Activated T-helper 2 cell treated with anti-CD3 and anti-CD28 coated beads, Interferon-gamma antibody, Interleukin-2, Interleukin-4, amounts not matched to agents 10 μg/mL and 5 μg/mL and 100 μg/mL, durations not matched to agents 14 hours and 24 hours and 36 hours (primary cell): Measurements from ENCODE around the gene PER1. TPM values are rescaled to one million over a fixed set of nuclear protein-coding genes. Genes with fewer than 3 reads are reported as not detected.
A peak's percentile ranks its signal among the peaks of the same experiment; 100 is the strongest.

Experiments used
- DNase-seq: peaks from one replicate; pipeline ENCODE4 v3.0.0; 2021; ENCODE audit warnings: low spot score
- H3K27ac Mint-ChIP-seq: one replicate; pipeline ENCODE4 v1.8.0; 2021; ENCODE audit warnings: mixed read lengths
- H3K27me3 Mint-ChIP-seq: one replicate; pipeline ENCODE4 v1.8.0; 2021; ENCODE audit warnings: low read depth, mixed read lengths
- H3K36me3 Mint-ChIP-seq: one replicate; pipeline ENCODE4 v1.8.0; 2021; ENCODE audit warnings: low read depth, mixed read lengths
- H3K4me1 Mint-ChIP-seq: one replicate; pipeline ENCODE4 v1.8.0; 2021; ENCODE audit warnings: low read depth, mixed read lengths
- H3K4me3 Mint-ChIP-seq: one replicate; pipeline ENCODE4 v1.8.0; 2021; ENCODE audit warnings: low read depth, mild to moderate bottlenecking, moderate library complexity, mixed read lengths
- H3K9me3 Mint-ChIP-seq: one replicate; pipeline ENCODE4 v1.8.0; 2021; ENCODE audit warnings: mixed read lengths
- intact Hi-C: fragments of 100-400 bp; cut with micrococcal nuclease; formaldehyde crosslinking; loops from one replicate; pipeline ENCODE4 v1.15.1; 2023
- total RNA-seq: library from RNA; stranded (reverse); gene quantifications from 2 replicates; pipeline ENCODE4 v1.2.3, GENCODE V29; 2022

The PER1 gene
- total RNA-seq, 1 donor from 2014 or later: 43.2 TPM

DNA sequence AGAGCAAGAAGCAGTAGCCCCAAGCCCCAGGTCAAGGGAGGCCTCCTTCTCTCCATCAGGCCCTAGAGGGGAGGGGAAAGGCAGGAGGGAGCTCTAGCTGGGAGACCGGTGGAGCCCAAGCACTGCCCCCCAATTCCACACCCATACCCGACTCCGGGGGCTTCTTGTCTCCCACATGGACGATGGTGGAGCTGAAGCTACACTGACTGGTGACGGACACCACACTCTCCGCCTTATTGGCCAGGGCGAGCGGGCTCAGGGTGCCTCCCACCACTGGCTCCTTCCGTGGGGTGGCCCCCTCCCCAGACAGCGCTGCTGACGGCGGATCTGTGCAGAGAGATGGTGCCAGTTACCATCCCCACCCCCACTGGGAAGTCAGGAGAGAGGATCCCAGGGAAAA, 6.4 kb downstream of the PER1 start:
- no peak overlapping the region for H3K4me3 Mint-ChIP-seq
- no peak overlapping the region for H3K27ac Mint-ChIP-seq
- DNase-seq: no peak
- intact Hi-C loops: no loop called here
- no peaks in the 10 kb centered on the region for H3K4me1 Mint-ChIP-seq
- H3K36me3 Mint-ChIP-seq: peaks cover 68% of the 10 kb centered on the region
- no peaks in the 10 kb centered on the region for H3K9me3 Mint-ChIP-seq
- H3K27me3 Mint-ChIP-seq: no peaks in the 10 kb centered on the region

DNA sequence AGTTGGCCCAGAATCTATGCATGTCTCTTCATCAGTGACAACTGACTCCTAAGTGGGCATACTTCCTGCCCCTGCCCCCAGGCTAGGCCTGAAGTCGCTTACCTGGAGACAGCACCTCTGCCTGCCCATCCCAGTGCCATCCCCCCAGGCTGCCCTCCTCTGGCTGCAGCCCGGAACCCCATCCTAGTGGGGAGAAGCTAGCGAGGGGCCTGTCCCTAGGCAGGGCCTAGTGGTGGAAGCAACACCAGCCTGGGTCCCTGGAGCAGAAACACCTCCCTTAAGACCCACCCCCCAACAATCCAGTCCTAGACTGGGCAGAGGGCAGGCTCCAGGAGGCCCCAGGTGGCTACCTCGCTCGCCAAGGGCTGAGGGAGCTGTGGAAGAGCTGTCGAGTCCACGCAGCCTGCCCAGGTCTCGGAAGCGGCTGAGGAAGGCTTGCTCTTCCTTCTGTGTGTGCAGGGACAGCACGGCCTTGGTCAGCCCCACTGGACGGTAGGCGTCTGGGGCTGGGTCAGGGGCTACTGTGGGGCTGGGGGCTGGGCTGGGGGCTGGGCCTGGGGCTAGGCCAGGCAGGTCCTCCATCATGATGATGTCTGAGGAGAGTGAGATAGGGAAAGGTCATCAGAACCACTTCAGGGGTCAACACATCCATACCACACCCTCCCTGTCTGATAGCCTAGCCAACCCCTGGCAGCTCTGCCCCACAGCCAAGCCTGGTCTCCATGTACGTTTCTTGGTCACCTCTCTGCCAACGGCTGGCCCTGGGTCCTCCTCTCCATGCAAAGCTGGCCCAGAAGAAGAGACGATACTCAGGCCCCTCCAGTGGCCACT, 7.6 kb downstream of the PER1 start:
- H3K27ac Mint-ChIP-seq: no peak overlapping the region
- DNase-seq: no peak
- H3K36me3 Mint-ChIP-seq: peaks cover 66% of the 10 kb centered on the region
- H3K9me3 Mint-ChIP-seq: no peaks in the 10 kb centered on the region
- no peak overlapping the region for H3K4me3 Mint-ChIP-seq
- intact Hi-C loops: no loop called here
- no peaks in the 10 kb centered on the region for H3K27me3 Mint-ChIP-seq
- H3K4me1 Mint-ChIP-seq: no peaks in the 10 kb centered on the region

DNA sequence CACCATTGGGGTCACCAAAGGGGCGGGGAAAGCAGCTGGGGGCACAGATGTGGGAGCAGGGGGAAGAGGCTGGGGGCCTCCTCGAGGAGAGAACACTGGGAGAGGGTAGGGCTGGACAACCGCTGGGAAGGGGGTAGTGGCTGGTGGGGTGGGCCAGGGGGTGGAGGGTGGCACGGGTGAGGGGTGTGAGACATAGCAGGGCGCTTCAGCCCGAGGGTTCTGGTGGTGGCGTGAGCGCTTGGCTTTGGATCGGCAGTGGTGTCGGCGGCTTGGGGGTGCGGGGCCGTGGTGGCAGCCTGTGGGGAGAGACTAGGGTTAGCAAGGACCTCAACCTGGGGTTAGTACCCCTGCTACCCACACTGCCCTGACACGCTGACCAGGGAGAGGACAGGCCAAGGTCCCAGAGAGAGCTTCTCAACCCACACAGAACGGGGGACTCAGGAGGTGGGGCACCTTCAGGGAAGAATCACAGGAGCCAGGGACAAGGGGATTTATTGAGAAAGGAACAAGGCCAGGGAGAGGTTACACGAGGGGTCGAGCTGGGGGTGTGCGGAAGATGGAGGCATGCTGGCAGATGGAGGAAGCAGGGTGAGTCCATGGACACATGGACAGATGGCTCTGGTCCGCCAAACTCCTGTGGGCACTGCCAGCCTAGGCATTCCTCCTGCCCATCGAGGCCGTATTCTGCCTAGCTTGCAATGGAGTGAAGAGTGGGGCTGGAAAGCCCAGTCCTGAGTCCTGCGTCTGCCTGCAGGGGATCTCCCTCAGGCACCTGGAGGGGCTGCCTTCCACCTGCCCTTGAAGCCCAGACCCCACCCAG, 8.4 kb downstream of the PER1 start:
- Mint-ChIP-seq H3K4me3 (no peak overlapping the region), H3K4me1 (no peaks in the 10 kb centered on the region), H3K27me3 (no peaks in the 10 kb centered on the region), H3K9me3 (no peaks in the 10 kb centered on the region), H3K27ac (no peak overlapping the region), H3K36me3 (peaks cover 61% of the 10 kb centered on the region)
- DNase-seq: no peak
- intact Hi-C loops: no loop called here

DNA sequence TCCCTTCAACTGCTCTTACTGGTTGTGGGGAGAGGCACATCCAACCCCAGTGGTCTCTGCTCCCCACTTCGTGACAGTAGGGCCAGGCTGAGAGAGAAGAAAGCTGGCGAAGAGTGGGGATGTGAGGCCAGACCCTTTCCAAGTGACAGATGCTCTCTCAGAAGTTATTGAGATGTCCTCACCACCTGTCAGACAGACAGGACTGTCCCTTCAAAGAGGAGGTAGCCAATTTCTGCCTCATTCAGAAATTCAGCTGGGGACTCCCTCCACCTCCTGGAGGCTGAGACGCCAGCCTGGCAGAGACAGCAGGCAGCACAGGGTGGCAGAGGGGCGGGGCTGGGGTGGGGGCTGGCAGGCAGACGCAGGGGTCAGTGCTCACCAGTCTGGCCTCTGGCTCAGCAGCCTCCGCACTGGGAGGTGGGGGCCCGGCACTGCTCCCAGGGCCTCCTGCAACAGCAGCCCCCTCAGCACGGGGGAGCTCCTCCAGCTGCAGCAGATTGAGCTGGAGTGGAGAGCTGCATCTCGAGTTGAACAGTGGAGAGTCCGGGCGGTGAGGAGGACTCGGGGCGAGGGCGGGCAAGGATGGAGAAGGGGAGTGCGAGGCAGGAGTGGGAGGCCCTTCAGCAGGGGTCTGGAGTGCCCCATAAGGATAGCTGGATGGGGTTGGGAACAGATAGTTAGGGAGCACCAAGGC, 9.2 kb downstream of the PER1 start:
- no peak for DNase-seq
- H3K36me3 Mint-ChIP-seq: peaks cover 54% of the 10 kb centered on the region

DNA sequence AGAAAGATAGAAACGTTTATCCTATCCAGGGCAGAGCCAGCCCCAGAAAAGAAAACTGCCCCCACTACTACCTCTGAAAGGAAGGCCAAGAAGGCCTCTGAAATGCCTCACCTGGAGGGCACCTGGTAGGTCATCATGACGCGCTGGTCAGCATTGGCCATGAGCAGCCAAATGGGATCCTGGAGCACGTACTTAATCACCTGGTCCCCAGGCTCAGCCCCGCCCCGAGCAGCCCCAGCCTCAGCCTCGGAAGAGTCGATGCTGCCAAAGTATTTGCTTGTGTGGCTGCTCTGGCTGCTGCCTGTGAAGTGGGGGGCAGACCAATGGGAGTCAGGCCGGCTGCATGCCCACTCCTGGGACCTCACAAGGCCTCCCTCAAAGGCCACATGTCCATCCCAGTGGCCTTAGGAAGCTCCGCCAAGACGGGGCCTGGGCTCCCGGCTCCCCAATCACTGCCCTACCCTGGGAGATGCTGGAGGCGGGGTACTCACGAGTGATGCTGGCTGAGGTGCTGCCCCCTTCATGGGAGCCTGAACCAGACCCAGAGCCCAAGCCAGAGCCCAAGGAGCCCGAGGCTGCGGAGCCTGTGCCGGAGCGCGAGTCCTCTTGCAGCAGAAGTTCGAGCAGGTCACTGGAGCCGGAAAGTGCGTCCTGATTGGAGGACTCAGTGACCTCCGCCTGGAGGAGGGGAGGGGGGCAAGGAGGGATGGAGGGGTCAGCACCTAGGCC, 9.9 kb downstream of the PER1 start:
- Mint-ChIP-seq H3K9me3 (no peaks in the 10 kb centered on the region), H3K36me3 (peaks cover 49% of the 10 kb centered on the region), H3K4me3 (no peak overlapping the region), H3K4me1 (no peaks in the 10 kb centered on the region), H3K27me3 (no peaks in the 10 kb centered on the region), H3K27ac (no peak overlapping the region)
- intact Hi-C loops: no loop called here
- no peak for DNase-seq

More for the DNA sequence above, 9.2 kb downstream of the PER1 start:
- Mint-ChIP-seq H3K4me1 (no peaks in the 10 kb centered on the region), H3K27ac (no peak overlapping the region), H3K4me3 (no peak overlapping the region), H3K9me3 (no peaks in the 10 kb centered on the region), H3K27me3 (no peaks in the 10 kb centered on the region)
- intact Hi-C loops: no loop called here

DNA sequence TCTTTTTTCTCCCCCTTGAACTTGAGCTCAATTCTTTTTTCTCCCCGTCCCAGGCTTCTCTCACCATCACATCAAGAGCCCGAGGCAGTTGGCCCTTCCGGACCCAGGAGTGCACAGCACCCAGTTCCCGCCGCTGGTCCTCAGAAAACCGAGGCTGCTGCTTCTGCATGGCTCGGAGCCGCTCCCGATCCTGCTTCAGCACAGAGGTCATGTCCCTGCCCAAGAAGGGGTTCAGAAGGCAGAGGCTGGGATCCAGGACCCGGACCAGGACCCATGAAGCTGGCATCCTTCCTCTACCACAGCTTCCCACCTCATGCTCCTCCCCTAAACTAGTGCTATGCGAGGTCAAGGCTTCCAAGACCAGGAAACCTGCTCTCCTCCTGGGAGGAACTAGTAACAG, 10.5 kb downstream of the PER1 start:
- intact Hi-C loops: no loop called here
- Mint-ChIP-seq H3K27ac (peak overlapping the region; percentile 29), H3K4me1 (peaks cover under 1% of the 10 kb centered on the region), H3K27me3 (peaks cover 1% of the 10 kb centered on the region), H3K9me3 (no peaks in the 10 kb centered on the region), H3K4me3 (no peak overlapping the region), H3K36me3 (peaks cover 45% of the 10 kb centered on the region)
- DNase-seq: no peak

DNA sequence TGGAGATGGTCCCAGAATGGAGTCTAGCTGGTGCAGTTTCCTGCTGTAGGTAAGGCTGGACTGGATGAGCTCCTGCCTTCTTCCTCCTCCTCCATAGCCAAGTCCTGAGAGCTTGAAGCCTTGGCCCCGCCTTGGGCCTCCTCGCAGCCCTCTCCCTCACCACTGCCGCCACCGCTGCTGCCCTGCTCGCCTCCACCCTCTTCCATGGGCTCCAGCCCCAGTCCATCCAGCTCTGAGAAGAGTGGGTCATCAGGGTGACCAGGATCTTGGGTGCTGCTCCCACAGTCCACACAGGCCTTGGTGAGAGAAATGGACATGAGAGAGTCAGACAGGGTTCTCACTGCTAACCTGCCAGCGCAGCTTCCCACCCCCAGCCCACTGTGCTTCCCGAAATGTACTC, 11.2 kb downstream of the PER1 start:
- Mint-ChIP-seq H3K4me3 (no peak overlapping the region), H3K27ac (no peak overlapping the region), H3K4me1 (peaks cover 2% of the 10 kb centered on the region), H3K27me3 (peaks cover 2% of the 10 kb centered on the region), H3K36me3 (peaks cover 38% of the 10 kb centered on the region), H3K9me3 (no peaks in the 10 kb centered on the region)
- DNase-seq: no peak
- intact Hi-C loops: no loop called here

DNA sequence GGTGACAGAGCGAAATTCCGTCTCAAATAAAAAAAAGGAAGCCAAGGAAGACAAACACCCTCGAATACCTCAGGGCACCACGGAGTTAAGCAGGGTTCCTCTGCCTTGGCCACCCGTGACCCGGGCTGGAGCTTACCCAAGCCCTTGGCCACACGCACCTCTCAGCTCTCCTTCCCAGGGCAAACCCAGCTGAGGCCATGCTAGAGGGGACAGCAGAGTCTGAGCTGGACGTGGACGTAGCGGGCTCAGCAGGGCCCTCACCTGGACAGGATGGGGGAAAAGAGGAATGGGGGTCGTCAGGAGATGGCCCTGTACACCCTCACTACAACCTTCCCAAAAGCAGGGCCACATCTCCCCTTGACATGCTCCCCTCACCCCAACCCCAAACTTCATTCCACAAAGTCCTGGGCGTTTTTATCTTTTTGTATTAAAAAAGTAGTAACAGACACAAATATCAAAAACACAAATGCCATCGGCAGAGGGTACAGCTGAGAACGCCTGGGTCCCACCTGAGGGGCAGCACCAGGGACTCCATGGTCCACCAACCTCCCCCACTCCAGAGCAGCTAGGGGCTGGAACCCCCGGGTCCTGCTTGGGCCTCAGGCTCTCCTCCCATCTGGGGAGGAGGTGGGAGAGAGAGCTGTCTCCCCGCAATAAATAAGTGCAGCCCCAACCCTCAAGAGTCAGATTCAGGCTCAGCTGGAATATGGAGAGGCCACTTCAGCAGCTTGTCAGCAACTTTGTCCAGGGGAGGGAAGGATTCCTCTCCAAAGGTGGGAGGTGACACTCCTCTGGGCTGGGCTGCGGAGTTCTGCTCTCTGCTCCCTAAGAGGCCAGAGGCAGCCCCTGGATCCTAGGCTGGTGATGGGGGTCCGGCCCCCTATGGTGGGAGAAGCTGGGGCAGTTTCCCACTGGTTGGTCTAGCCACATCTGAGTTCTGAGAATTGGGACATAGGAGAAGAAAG, 11.9 kb downstream of the PER1 start:
- Mint-ChIP-seq H3K4me1 (peaks cover 2% of the 10 kb centered on the region), H3K9me3 (no peaks in the 10 kb centered on the region), H3K27me3 (peaks cover 2% of the 10 kb centered on the region), H3K4me3 (no peak overlapping the region), H3K36me3 (peaks cover 32% of the 10 kb centered on the region), H3K27ac (peak overlapping the region; percentile 12)
- intact Hi-C loops: no loop called here
- no peak for DNase-seq

DNA sequence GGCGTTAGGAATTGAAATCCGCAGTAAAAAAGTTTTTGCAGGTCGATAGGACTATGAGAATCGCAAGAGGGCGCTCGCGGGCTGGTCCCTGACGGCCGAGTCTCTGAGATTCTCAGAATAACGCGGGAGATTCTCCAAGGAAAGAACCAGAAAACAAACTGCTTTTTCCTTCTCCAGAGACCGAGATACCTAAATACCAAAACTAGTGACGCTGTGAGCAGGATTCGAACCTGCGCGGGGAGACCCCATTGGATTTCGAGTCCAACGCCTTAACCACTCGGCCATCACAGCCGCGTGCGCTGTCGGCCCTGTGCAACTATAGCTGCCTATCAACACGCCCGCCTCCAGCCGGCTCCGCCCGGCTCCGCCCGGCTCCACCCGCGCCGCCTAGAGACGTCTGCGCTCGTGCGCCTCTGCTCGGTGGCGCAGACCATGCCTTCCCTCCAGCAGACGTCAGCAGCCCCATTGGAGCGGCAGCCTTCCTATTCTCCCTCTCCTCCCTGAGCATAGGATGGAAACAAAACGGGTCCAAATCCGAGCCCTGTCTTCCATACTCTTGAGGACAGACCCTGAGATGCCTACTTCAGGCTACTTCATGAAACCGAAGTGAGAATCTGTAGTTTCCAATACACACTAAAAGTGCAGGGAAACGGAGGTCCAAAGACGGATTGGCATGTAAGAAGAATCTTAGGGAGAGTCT, 13.4 kb downstream of the PER1 start:
- peaks cover 5% of the 10 kb centered on the region for H3K27me3 Mint-ChIP-seq
- H3K36me3 Mint-ChIP-seq: peaks cover 19% of the 10 kb centered on the region
- intact Hi-C loops: loop anchor here (1.0 kb wide), 7 partner anchors 12 to 156 kb away; partner anchors contain the start of gene SLC25A35
- no peak overlapping the region for H3K4me3 Mint-ChIP-seq
- H3K27ac Mint-ChIP-seq: no peak overlapping the region
- H3K9me3 Mint-ChIP-seq: no peaks in the 10 kb centered on the region
- peak; percentile 97 for DNase-seq
- peaks cover 2% of the 10 kb centered on the region for H3K4me1 Mint-ChIP-seq

DNA sequence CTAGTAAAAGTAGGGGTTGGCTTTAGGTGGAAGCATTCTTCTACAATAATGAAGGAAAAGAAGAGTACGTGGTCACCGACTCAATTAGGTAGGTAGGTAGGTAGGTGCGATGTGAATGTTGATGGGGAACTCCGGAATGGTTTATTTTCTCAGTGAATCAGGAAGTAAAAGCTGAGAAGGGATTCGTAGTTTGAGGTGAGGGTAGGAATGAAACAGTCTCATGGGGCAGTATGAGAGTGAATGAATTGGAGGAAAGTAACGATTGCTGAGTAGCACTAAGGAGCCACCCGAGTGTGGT, 13.9 kb downstream of the PER1 start:
- Mint-ChIP-seq H3K27ac (no peak overlapping the region), H3K4me3 (no peak overlapping the region), H3K36me3 (peaks cover 14% of the 10 kb centered on the region), H3K27me3 (peaks cover 5% of the 10 kb centered on the region), H3K4me1 (peaks cover 2% of the 10 kb centered on the region), H3K9me3 (no peaks in the 10 kb centered on the region)
- DNase-seq: no peak
- intact Hi-C loops: loop anchor here (1.0 kb wide), 2 partner anchors 12 to 157 kb away; partner anchors contain the start of gene SLC25A35

DNA sequence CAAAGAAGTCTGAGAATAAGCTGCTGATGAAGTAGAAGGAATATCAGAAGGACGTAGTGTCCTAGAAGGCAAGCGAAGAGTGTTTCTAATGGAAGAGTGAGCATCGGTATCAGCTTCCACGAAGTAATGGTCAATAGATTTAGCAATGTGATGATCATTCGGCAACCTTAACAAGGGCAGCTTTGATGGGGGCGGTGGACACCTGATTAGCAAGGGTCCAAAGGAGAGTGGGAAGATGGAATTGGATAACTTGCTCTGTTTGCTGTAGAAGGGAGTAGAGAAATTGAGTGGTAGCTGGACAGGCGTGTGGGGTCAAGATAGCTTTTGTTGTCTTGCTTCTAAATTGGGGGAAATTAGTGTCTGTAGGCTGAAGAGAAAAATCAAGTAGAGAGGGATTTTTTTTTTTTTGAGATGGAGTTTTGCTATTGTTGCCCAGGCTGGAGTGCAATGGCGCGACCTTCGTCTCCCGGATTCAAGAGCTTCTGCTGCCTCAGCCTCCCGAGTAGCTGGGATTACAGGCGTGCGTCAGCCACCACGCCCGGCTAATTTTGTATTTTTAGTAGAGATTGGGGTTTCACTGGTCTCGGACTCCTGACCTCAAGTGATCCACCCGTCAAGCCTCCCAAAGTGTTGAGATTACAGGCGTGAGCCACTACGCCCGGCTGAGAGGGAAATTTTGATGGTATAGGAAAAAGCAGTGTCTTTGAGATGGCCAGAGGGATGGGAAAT, 14.4 kb downstream of the PER1 start:
- H3K4me1 Mint-ChIP-seq: peaks cover 2% of the 10 kb centered on the region
- H3K4me3 Mint-ChIP-seq: no peak overlapping the region
- H3K36me3 Mint-ChIP-seq: peaks cover 14% of the 10 kb centered on the region
- DNase-seq: no peak
- intact Hi-C loops: loop anchor here (1.0 kb wide), 2 partner anchors 12 to 157 kb away; partner anchors contain the start of gene SLC25A35
- no peaks in the 10 kb centered on the region for H3K9me3 Mint-ChIP-seq
- H3K27me3 Mint-ChIP-seq: peaks cover 5% of the 10 kb centered on the region
- H3K27ac Mint-ChIP-seq: no peak overlapping the region
